ENCODE results near the gene TLCD3A.

TLCD3A gene

GRCh38 chr17:703081-703875 lies 29.1 kb upstream of the TLCD3A start:
- no peak for TF ChIP-seq CTCF (IDR thresholded peaks at IDR 0.05)

- TF ChIP-seq CTCF (IDR thresholded peaks at IDR 0.05): no peak
Observed at GRCh38 chr17:704111-704864, 28.1 kb upstream of the TLCD3A start.

GRCh38 chr17:705011-705410 lies 27.4 kb upstream of the TLCD3A start:
- TF ChIP-seq CTCF (IDR thresholded peaks at IDR 0.05): no peak

- no peak for TF ChIP-seq CTCF (IDR thresholded peaks at IDR 0.05)
Observed at GRCh38 chr17:705863-706262, 26.5 kb upstream of the TLCD3A start.

- no peak for TF ChIP-seq CTCF (IDR thresholded peaks at IDR 0.05)
Observed at GRCh38 chr17:708132-708531, 24.3 kb upstream of the TLCD3A start.

GRCh38 chr17:718075-718474 lies 14.3 kb upstream of the TLCD3A start:
- TF ChIP-seq CTCF (IDR thresholded peaks at IDR 0.05): no peak

- no peak for TF ChIP-seq CTCF (IDR thresholded peaks at IDR 0.05)
Observed at GRCh38 chr17:720706-721539, 11.5 kb upstream of the TLCD3A start.

All from LNCAP (cell line).